ENCODE results near the gene ORC5.

- TF ChIP-seq, protein P1, sequence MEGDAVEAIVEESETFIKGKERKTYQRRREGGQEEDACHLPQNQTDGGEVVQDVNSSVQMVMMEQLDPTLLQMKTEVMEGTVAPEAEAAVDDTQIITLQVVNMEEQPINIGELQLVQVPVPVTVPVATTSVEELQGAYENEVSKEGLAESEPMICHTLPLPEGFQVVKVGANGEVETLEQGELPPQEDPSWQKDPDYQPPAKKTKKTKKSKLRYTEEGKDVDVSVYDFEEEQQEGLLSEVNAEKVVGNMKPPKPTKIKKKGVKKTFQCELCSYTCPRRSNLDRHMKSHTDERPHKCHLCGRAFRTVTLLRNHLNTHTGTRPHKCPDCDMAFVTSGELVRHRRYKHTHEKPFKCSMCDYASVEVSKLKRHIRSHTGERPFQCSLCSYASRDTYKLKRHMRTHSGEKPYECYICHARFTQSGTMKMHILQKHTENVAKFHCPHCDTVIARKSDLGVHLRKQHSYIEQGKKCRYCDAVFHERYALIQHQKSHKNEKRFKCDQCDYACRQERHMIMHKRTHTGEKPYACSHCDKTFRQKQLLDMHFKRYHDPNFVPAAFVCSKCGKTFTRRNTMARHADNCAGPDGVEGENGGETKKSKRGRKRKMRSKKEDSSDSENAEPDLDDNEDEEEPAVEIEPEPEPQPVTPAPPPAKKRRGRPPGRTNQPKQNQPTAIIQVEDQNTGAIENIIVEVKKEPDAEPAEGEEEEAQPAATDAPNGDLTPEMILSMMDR (IDR thresholded peaks at IDR 0.05): no peak
- no peak for TF ChIP-seq POLR2A (IDR thresholded peaks at IDR 0.05)
Observed at GRCh38 chr7:104096683-104097082, 111.1 kb downstream of the ORC5 start.

Data from esophagus squamous epithelium (tissue), 4 donors.